HCT116 (cell line): ENCODE measurements around the gene GRM5.
"Not testable (repeated sequence)": the region's sequence is repeated elsewhere in the genome, so short reads cannot be mapped to it uniquely, and the experiment has no call there.

Experiments
- CBX3 ChIP-seq: IDR thresholded peaks from 2 replicates; pipeline ENCODE4 v1.6.1; 2012; ENCODE audit warnings: low read depth
- CEBPB ChIP-seq: IDR thresholded peaks from 2 replicates; pipeline ENCODE4 v1.6.1; 2012; ENCODE audit warnings: low read depth
- EZH2 ChIP-seq: fragments of 200-600 bp; sonication (generic); IDR thresholded peaks from 2 replicates; pipeline ENCODE4 v1.6.1; 2017; ENCODE audit warnings: antibody characterized with exemption, mixed run types
- EZH2phosphoT487 ChIP-seq: fragments of 200-600 bp; IDR thresholded peaks from 2 replicates; pipeline ENCODE4 v1.6.1; 2018; ENCODE audit warnings: antibody characterized with exemption, borderline replicate concordance
- JUND ChIP-seq: IDR thresholded peaks from 2 replicates; pipeline ENCODE4 v1.6.1; 2012
- POLR2A ChIP-seq: IDR thresholded peaks from 2 replicates; pipeline ENCODE4 v1.7.0; 2011; ENCODE audit warnings: borderline replicate concordance; ENCODE audit not compliant: insufficient read depth, insufficient read length; ENCODE audit errors: extremely low read depth
- POLR2AphosphoS5 ChIP-seq: IDR thresholded peaks from 2 replicates; pipeline ENCODE4 v1.6.1; 2011; ENCODE audit warnings: mild to moderate bottlenecking, low read depth, low read length, moderate library complexity
- SP1 ChIP-seq: IDR thresholded peaks from 2 replicates; pipeline ENCODE4 v1.6.1; 2012; ENCODE audit warnings: low read depth
- SRF ChIP-seq: IDR thresholded peaks from 2 replicates; pipeline ENCODE4 v1.6.1; 2012; ENCODE audit warnings: low read depth
- YY1 ChIP-seq: IDR thresholded peaks from 2 replicates; pipeline ENCODE4 v1.6.1; 2011; ENCODE audit warnings: low read length, low read depth, moderate library complexity, mild to moderate bottlenecking; ENCODE audit not compliant: insufficient replicate concordance; ENCODE audit errors: extremely low read depth
- TF ChIP-seq, protein P1 (sequence below), 3 experiments: fragments of 200-600 bp in 1 of 3; sonication (generic) in 1 of 3; IDR thresholded peaks in 2 of 3; conservative IDR thresholded peaks in 1 of 3; 2 replicates each; pipeline ENCODE4 v1.5.1; 2012 to 2017; ENCODE audit warnings: low read depth in 2 of 3, low read length in 2 of 3, antibody characterized with exemption in 1 of 3, borderline replicate concordance in 1 of 3, control low read depth in 1 of 3, mild to moderate bottlenecking in 1 of 3, mixed read lengths in 1 of 3, mixed run types in 1 of 3, moderate library complexity in 1 of 3; ENCODE audit not compliant: insufficient read depth in 1 of 3

DNA sequence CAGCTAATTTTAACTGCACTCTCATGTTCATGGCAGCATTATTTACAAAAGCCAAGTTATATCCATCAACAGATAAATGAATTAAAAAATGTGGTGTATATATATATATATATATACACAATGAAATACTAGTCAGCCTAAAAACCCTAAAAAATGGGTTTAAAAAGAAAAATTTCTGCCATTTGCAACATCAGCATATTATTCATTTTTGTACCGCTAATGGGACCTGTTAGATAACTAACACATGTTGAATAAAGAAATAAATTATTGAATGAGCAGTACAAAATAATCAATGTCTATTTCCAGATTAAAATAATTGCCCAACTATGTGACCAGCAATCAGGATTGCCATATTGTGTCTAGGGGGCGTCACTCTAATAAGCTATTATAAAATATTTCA lies 211.8 kb downstream of the GRM5 start:
- TF ChIP-seq EZH2, CBX3, POLR2AphosphoS5, JUND, POLR2A, YY1, SP1, EZH2phosphoT487, SRF, CEBPB: not testable (repeated sequence)
- TF ChIP-seq, protein P1, sequence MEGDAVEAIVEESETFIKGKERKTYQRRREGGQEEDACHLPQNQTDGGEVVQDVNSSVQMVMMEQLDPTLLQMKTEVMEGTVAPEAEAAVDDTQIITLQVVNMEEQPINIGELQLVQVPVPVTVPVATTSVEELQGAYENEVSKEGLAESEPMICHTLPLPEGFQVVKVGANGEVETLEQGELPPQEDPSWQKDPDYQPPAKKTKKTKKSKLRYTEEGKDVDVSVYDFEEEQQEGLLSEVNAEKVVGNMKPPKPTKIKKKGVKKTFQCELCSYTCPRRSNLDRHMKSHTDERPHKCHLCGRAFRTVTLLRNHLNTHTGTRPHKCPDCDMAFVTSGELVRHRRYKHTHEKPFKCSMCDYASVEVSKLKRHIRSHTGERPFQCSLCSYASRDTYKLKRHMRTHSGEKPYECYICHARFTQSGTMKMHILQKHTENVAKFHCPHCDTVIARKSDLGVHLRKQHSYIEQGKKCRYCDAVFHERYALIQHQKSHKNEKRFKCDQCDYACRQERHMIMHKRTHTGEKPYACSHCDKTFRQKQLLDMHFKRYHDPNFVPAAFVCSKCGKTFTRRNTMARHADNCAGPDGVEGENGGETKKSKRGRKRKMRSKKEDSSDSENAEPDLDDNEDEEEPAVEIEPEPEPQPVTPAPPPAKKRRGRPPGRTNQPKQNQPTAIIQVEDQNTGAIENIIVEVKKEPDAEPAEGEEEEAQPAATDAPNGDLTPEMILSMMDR (IDR thresholded peaks at IDR 0.05 in 2 of 3, conservative IDR thresholded peaks at IDR 0.05 in 1 of 3; ENCODE audit: borderline replicate concordance in 1 of 3, insufficient read depth in 1 of 3, low read depth in 2 of 3, low read length in 2 of 3): not testable (repeated sequence)
